ENCODE results near the gene HIVEP3. TPM values are rescaled to one million over a fixed set of nuclear protein-coding genes. Genes with fewer than 3 reads are reported as not detected.

The HIVEP3 gene
- total RNA-seq, 1 donor from 2014 or later, result 2.9 TPM

GRCh38 chr1:41496080-41497055 lies 422.4 kb downstream of the HIVEP3 start:
- Histone ChIP-seq H3K4me3 (peak overlapping the region; percentile 23 to 45), H3K4me1 (peaks cover 60% of the 10 kb centered on the region)
- intact Hi-C loops (cut with DNase I), result no loop called here

GRCh38 chr1:41495210-41495948 lies 423.3 kb downstream of the HIVEP3 start:
- no peaks in the 10 kb centered on the region for H3K9me3 ChIP-seq
- peak overlapping the region; percentile 91 for H3K27ac ChIP-seq
- no peak for DNase-seq (ENCODE audit: extremely low spot score in 2 of 2)
- no peaks in the 10 kb centered on the region for H3K27me3 ChIP-seq
- peaks cover 53% of the 10 kb centered on the region for H3K4me1 ChIP-seq
- H3K36me3 ChIP-seq, result no peaks in the 10 kb centered on the region
- peak overlapping the region; percentile 23 to 45 for H3K4me3 ChIP-seq
- intact Hi-C loops (cut with DNase I), result no loop called here
- TF ChIP-seq POLR2AphosphoS5 (IDR thresholded peaks at IDR 0.05; ENCODE audit: insufficient read depth in 1 of 2, low read depth in 1 of 2), result no peak
- TF ChIP-seq POLR2A (IDR thresholded peaks at IDR 0.05), result no peak
- peak in 1 of 3 experiments; percentile 11 for TF ChIP-seq CTCF (IDR thresholded peaks at IDR 0.05)

More at GRCh38 chr1:41496080-41497055, 422.4 kb downstream of the HIVEP3 start:
- Histone ChIP-seq H3K9me3 (no peaks in the 10 kb centered on the region), H3K36me3 (no peaks in the 10 kb centered on the region), H3K27me3 (no peaks in the 10 kb centered on the region), H3K27ac (peak overlapping the region; percentile 91)
- no peak for DNase-seq (ENCODE audit: extremely low spot score in 2 of 2)
- TF ChIP-seq POLR2A (IDR thresholded peaks at IDR 0.05) (peak in 1 of 2 donors; percentile 36), POLR2AphosphoS5 (IDR thresholded peaks at IDR 0.05; ENCODE audit: insufficient read depth in 1 of 2, low read depth in 1 of 2) (peak; percentile 64 to 78), CTCF (IDR thresholded peaks at IDR 0.05) (peak in 1 of 3 experiments; percentile 2)

GRCh38 chr1:41494351-41495209 lies 424.1 kb downstream of the HIVEP3 start:
- intact Hi-C loops (cut with DNase I), result no loop called here
- Histone ChIP-seq H3K27ac (peak overlapping the region; percentile 91), H3K4me3 (no peak overlapping the region), H3K36me3 (no peaks in the 10 kb centered on the region), H3K9me3 (no peaks in the 10 kb centered on the region), H3K27me3 (no peaks in the 10 kb centered on the region), H3K4me1 (peaks cover 45% of the 10 kb centered on the region)
- TF ChIP-seq POLR2A (IDR thresholded peaks at IDR 0.05) (no peak), POLR2AphosphoS5 (IDR thresholded peaks at IDR 0.05; ENCODE audit: insufficient read depth in 1 of 2, low read depth in 1 of 2) (no peak)
- DNase-seq (ENCODE audit: extremely low spot score in 2 of 2), result no peak

- Histone ChIP-seq H3K9me3 (no peaks in the 10 kb centered on the region), H3K4me3 (no peak overlapping the region), H3K4me1 (peaks cover 37% of the 10 kb centered on the region), H3K27me3 (no peaks in the 10 kb centered on the region), H3K27ac (peak overlapping the region; percentile 91), H3K36me3 (no peaks in the 10 kb centered on the region)
- intact Hi-C loops (cut with DNase I), result no loop called here
- TF ChIP-seq CTCF (IDR thresholded peaks at IDR 0.05), result no peak
- no peak for TF ChIP-seq POLR2A (IDR thresholded peaks at IDR 0.05)
- TF ChIP-seq POLR2AphosphoS5 (IDR thresholded peaks at IDR 0.05; ENCODE audit: insufficient read depth in 1 of 2, low read depth in 1 of 2), result no peak
- no peak for DNase-seq (ENCODE audit: extremely low spot score in 2 of 2)
Observed at GRCh38 chr1:41493626-41494350, 424.9 kb downstream of the HIVEP3 start.
